T-helper 1 cell treated with Interleukin-12 subunit alpha and Interleukin-12 subunit beta and Interleukin-4 antibody, amounts not matched to agents 30 ng/mL and 1 ng/mL, for 36 hours (primary cell): ENCODE data around the gene HDDC3. TPM values are rescaled to one million over a fixed set of nuclear protein-coding genes. Genes with fewer than 3 reads are reported as not detected.

Experiments used
- intact Hi-C: fragments of 100-400 bp; cut with micrococcal nuclease; formaldehyde crosslinking; loops from one replicate; pipeline ENCODE4 v1.15.1; 2024
- total RNA-seq: library from RNA; stranded (reverse); gene quantifications from 2 replicates; pipeline ENCODE4 v1.2.3, GENCODE V29; 2022

The HDDC3 gene, protein sequence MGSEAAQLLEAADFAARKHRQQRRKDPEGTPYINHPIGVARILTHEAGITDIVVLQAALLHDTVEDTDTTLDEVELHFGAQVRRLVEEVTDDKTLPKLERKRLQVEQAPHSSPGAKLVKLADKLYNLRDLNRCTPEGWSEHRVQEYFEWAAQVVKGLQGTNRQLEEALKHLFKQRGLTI
- 28.6 and 33.4 TPM in 2 replicates for total RNA-seq

- intact Hi-C loops: loop anchor here (1.0 to 10.0 kb wide), 9 partner anchors 60 to 1973 kb away; partner anchors contain the start of genes AP3S2 and CHD2
These were observed at the start of gene HDDC3 for GRCh38 chr15:90931828-90932659. Gene HDDC3, minus strand, starts transcription at chr15:90932549. Its CDS starts 9 bp downstream, at chr15:90932540.

GRCh38 chr15:90982135-90982534 is 49.8 kb upstream of the HDDC3 start:
- intact Hi-C loops: no loop called here

- intact Hi-C loops: no loop called here
These were observed 49.3 kb upstream of the HDDC3 start for GRCh38 chr15:90981681-90982080.

GRCh38 chr15:90979582-90979981 is 47.2 kb upstream of the HDDC3 start:
- intact Hi-C loops: no loop called here

GRCh38 chr15:90974216-90974615 is 41.9 kb upstream of the HDDC3 start:
- intact Hi-C loops: no loop called here

DNA sequence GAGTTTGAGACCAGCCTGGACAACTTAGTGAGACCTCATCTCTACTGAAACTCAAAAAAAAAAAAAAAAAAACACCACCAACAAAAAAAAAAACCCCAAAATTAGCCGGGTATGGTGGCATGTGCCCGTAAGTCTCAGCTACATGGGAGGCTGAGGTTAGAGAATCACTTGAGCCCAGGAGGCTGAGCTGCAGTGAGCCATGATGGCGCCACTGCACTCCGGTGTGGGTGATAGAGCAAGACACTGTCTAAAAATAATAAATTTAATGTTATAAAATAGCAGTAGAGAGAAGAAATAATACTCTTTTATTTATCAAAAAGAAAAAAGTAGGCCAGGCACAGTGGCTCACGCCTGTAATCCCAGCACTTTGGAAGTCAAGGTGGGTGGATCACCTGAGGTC is 39.8 kb upstream of the HDDC3 start:
- intact Hi-C loops: no loop called here

DNA sequence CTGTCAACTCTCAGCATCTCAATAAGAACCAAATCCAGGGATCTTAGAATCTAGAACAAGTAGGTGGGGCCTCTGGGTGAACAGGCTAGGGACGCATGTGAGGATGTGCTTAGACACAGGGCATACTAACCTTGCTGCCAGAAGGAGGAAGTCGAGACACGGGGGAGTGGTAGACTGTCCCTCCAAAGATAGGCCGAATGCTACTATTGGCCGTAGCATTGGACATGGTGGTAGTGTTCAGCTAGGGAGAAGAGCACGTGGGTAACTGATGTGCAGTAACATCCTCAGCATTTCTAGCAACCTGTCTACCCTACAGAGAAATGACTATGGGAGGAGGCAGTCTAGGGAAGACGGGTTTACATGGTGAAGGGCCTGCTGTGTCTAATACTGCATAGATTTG is 37.9 kb upstream of the HDDC3 start:
- intact Hi-C loops: no loop called here

DNA sequence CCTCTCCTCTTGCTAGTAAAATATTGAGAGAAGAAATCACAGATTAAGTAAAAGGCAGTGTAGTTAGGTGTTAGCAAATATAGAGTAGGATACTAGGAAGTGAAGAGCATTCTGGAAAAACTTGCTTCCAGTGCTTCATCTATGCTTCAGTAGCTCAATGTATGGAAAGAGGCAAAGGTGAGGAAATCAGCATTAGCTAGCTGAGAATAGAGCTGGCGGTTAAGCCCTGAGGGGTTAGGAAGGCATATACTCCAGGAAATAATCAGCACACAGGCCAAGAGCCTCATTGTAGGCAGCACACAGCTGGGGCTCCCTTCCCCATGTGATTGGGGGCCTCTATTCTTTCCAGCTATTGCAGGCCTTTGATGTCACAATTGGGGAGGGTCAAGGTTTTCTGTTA is 36.1 kb upstream of the HDDC3 start:
- intact Hi-C loops: no loop called here

DNA sequence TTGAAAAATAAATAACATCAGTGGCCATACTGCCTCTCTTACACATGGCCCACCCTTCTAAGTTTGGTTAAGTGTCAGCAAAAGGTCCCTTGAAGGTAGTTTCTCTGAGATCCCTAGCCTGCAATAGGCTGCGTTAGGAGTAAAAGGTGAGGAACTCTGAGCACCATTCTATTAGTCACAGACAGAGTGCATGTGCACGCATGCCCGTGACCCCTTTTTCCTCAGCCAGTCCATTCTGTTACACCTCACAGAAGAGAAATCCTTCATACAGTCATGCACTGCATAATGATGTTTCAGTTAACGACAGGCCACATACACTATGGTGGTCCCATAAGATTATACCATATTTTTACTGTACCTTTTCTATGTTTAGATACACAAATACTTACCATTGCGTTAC is 34.9 kb upstream of the HDDC3 start:
- intact Hi-C loops: no loop called here

GRCh38 chr15:90966262-90966661 is 33.9 kb upstream of the HDDC3 start:
- intact Hi-C loops: no loop called here

GRCh38 chr15:90962021-90962420 is 29.7 kb upstream of the HDDC3 start:
- intact Hi-C loops: no loop called here

DNA sequence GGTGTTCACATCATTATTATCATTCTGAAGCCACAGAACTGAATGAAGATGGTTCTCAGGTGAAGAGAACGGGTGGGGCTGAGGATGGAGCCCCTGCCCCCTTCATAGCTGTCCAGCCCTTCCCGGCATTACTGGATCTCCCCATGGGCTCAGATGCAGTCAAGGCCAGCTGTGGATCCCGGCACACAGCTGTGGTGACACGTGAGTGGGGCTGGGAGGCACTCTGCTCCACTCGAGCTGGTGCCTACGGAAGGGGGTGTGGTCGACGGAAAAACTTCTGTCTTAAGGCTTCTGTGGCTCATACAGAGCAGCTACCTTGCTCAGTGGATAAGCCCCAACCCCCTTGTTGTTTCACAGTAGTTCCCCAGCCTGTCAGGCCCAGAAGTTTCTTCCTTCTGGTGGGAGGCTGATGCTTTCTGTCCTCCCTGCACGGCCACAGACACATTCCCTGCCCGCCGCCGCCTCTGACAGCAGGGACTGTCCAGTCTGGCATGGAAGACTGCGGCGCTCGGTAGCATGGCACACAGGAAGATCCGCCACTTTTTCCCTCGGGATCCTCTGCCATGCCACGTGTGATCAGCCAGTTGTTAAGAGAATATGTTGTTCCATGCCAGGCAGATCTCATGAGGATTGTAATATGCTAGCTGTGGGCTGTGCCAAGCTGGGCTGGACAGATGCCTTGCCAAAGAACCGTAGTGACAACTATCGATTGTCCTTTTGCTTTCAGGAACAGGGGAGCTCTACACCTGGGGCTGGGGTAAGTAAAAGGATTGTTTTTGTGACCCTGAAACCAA is 28.1 kb upstream of the HDDC3 start:
- intact Hi-C loops: no loop called here

DNA sequence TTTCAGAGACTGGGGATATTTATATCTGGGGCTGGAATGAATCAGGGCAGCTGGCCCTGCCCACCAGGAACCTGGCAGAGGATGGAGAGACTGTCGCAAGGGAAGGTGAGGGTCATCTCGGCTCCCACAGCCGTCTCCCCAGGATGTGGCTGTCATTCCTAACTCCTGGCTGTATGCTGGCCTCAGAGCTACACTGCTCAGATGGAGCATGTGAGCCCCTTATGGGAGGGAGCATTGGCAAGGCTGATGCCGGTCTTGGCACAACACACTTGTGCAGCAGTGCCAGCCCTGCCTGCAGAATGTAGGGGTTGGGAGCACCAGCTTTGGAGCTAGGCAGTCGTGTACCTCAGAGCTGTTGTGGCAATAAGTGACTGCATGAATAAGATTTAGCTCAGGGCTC is 27.5 kb upstream of the HDDC3 start:
- intact Hi-C loops: loop anchor here (5.0 kb wide), 1 partner anchor 562 kb away; no protein-coding TSS in a partner anchor

- intact Hi-C loops: loop anchor here (5.0 kb wide), 1 partner anchor 563 kb away; no protein-coding TSS in a partner anchor
These were observed 26.8 kb upstream of the HDDC3 start for GRCh38 chr15:90959028-90959595.

GRCh38 chr15:90957791-90958190 is 25.4 kb upstream of the HDDC3 start:
- intact Hi-C loops: loop anchor here (5.0 kb wide), 1 partner anchor 565 kb away; no protein-coding TSS in a partner anchor

- intact Hi-C loops: loop anchor here (5.0 kb wide), 1 partner anchor 565 kb away; no protein-coding TSS in a partner anchor
These were observed 24.9 kb upstream of the HDDC3 start for GRCh38 chr15:90957031-90957790.

DNA sequence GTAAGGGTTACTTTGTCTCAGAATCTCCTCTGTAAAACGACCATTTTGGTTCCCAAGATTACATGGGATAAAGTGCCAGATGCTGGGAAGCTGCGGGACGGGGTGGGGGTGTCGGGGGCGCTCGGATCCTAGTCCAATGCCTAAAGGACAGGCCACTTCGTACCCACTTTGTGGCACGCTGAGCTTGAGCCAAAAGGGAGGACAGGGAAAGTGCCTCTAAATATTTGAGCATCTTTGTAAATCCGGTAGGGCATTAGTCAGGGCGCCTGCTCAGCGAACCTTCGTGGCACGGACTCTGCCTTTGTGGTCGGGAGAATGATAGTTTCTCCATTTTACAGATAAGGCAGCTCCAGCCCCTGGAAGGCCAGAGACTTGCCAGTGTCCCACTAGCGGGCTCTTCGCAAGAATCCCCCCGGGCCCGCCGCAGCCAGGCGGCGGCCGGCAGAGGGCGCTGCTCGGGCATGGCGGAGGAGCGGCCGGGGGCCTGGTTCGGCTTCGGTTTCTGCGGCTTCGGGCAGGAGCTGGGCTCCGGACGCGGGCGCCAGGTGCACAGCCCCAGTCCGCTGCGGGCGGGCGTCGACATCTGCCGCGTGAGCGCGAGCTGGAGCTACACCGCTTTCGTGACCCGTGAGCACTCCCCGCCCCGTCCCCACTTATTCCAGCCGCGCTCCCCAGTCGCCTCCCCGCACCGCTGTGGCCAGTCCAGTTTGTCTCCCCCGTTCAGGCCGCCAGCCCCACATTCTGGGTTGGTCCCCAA is 24.1 kb upstream of the HDDC3 start:
- intact Hi-C loops: loop anchor here (1.0 to 5.0 kb wide), 4 partner anchors 77 to 566 kb away; no protein-coding TSS in a partner anchor

GRCh38 chr15:90955624-90956273 is 23.4 kb upstream of the HDDC3 start:
- intact Hi-C loops: loop anchor here (1.0 to 5.0 kb wide), 4 partner anchors 78 to 567 kb away; no protein-coding TSS in a partner anchor
